GM19099 (cell line): Measurements from ENCODE around the gene RREB1.

Experiments
- POLR2A ChIP-seq: IDR thresholded peaks from 3 replicates; pipeline ENCODE4 v1.6.1; 2011; ENCODE audit warnings: low read depth; ENCODE audit not compliant: insufficient read length; ENCODE audit errors: extremely low read depth

RREB1 gene

GRCh38 chr6:7238900-7239589 lies 131.3 kb downstream of the RREB1 start:
- no peak for TF ChIP-seq POLR2A

DNA sequence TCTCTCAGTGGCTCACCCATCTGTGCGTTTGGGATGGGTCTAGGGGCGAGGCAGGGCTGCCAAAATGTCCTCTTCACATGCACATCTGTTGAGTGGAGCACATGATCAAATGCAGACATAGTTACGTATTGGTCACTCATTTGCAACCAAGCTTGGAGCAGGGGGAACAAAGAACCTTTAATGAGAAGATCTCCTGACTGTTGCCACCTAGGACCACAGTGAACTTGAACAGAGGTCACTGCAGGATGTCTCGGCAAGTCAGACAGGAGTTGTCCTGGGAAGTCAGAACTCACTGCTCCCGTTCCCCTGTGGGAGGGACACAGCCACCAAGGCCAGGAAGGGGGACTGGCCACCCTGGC lies 131.8 kb downstream of the RREB1 start:
- TF ChIP-seq POLR2A, result no peak

- TF ChIP-seq POLR2A, result no peak
Measured at GRCh38 chr6:7240351-7240750, 132.6 kb downstream of the RREB1 start.

DNA sequence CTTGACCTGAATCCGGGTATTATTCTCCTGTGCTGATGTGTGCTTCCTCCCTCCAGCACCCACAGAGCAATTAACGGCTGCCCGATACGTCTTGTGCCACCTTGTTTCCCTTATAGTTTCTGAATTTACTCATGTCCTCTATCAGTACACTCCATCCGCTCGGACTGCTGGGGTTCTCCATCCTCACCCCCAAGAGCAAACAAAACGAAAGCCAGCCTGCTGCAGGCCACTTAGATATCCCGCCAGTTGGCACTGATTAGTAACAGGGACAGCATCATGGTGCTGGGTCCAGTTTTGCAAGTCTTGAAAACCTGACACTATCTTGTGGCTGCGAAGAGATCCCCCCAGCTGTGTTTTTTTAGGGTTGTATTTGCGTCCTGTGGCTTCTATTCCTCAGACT lies 133.4 kb downstream of the RREB1 start:
- no peak for TF ChIP-seq POLR2A

- no peak for TF ChIP-seq POLR2A
Measured at GRCh38 chr6:7241709-7242645, 134.2 kb downstream of the RREB1 start.

DNA sequence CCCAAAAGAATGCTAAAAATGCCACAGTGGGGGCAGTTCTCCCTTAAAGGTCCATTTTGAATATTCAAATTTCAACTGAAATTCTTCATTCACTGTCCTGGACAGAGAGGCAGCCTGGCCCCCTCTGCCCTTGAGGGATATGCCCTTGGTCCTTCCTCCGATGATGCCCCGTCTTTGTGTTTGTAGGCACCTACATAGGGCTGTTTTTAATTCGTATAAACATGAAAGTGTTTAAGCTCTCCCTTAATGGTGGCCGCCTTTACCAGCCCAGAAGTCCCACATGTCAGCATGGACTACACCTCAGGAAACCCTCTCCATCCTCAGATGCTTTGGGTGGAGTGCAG lies 135.0 kb downstream of the RREB1 start:
- TF ChIP-seq POLR2A, result no peak

GRCh38 chr6:7243179-7243981 lies 135.6 kb downstream of the RREB1 start:
- TF ChIP-seq POLR2A, result no peak

- TF ChIP-seq POLR2A, result no peak
Measured at GRCh38 chr6:7245668-7246393, 138.1 kb downstream of the RREB1 start.

GRCh38 chr6:7246401-7247178 lies 138.8 kb downstream of the RREB1 start:
- TF ChIP-seq POLR2A, result no peak

DNA sequence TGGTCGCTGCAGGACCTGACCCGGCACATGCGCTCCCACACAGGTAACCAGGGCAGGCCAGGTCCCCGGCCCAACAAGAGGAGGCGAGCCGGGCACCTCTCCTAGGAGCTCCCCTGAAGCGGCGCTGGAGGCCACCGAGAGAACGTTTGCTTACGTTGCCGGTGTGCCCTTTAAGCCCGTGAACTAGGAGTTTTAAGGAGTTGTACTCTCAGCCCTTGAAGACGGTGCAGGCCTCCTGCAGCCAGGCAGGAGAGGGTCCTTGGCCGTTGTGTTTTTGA lies 139.4 kb downstream of the RREB1 start:
- no peak for TF ChIP-seq POLR2A

GRCh38 chr6:7247828-7248227 lies 140.1 kb downstream of the RREB1 start:
- no peak for TF ChIP-seq POLR2A

DNA sequence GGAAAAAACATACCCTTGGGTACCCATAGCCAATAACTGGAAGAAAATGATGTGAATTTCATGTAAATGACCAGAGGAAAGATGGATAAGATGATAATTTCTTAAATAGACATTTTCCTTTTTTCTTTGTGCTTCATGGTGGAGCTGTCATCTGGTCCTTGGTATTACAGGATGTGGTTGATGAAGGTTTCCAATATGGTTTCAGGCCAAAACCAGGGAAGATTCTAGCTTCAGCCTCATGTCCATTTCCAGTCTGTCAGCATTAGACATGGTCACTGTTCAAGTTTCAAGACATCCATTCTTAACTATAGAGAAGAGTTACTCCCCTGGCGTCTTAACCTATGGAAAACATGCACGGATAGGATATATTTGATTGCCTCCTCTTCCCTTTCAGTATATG lies 141.6 kb downstream of the RREB1 start:
- TF ChIP-seq POLR2A, result no peak

GRCh38 chr6:7249946-7250643 lies 142.3 kb downstream of the RREB1 start:
- no peak for TF ChIP-seq POLR2A

GRCh38 chr6:7250812-7251211 lies 143.1 kb downstream of the RREB1 start:
- no peak for TF ChIP-seq POLR2A
